ENCODE data around the gene TMTC3.
"Not testable (repeated sequence)": the region's sequence is repeated elsewhere in the genome, so short reads cannot be mapped to it uniquely, and the experiment has no call there.

TMTC3 gene

GRCh38 chr12:88185279-88185678, 43.2 kb downstream of the TMTC3 start:
- Mint-ChIP-seq H3K4me1 (ENCODE audit: low read depth) (no peaks in the 10 kb centered on the region), H3K27ac (no peak overlapping the region), H3K27me3 (no peaks in the 10 kb centered on the region), H3K4me3 (no peak overlapping the region), H3K9me3 (no peaks in the 10 kb centered on the region), H3K36me3 (ENCODE audit: low read depth) (peaks cover 65% of the 10 kb centered on the region)

- Mint-ChIP-seq H3K27ac (no peak overlapping the region), H3K36me3 (ENCODE audit: low read depth) (peaks cover 59% of the 10 kb centered on the region), H3K9me3 (no peaks in the 10 kb centered on the region), H3K27me3 (no peaks in the 10 kb centered on the region), H3K4me3 (no peak overlapping the region), H3K4me1 (ENCODE audit: low read depth) (no peaks in the 10 kb centered on the region)
These were observed 43.9 kb downstream of the TMTC3 start for GRCh38 chr12:88185988-88186387.

GRCh38 chr12:88187571-88187970, 45.5 kb downstream of the TMTC3 start:
- Mint-ChIP-seq H3K4me1 (ENCODE audit: low read depth) (no peaks in the 10 kb centered on the region), H3K4me3 (no peak overlapping the region), H3K27me3 (no peaks in the 10 kb centered on the region), H3K36me3 (ENCODE audit: low read depth) (peaks cover 50% of the 10 kb centered on the region), H3K9me3 (no peaks in the 10 kb centered on the region), H3K27ac (no peak overlapping the region)

GRCh38 chr12:88188180-88188579, 46.1 kb downstream of the TMTC3 start:
- H3K27ac Mint-ChIP-seq = no peak overlapping the region
- H3K36me3 Mint-ChIP-seq (ENCODE audit: low read depth) = peaks cover 44% of the 10 kb centered on the region
- no peaks in the 10 kb centered on the region for H3K27me3 Mint-ChIP-seq
- no peaks in the 10 kb centered on the region for H3K9me3 Mint-ChIP-seq
- H3K4me1 Mint-ChIP-seq (ENCODE audit: low read depth) = no peaks in the 10 kb centered on the region
- no peak overlapping the region for H3K4me3 Mint-ChIP-seq

GRCh38 chr12:88192426-88192825, 50.3 kb downstream of the TMTC3 start:
- H3K4me3 Mint-ChIP-seq = no peak overlapping the region
- no peaks in the 10 kb centered on the region for H3K4me1 Mint-ChIP-seq (ENCODE audit: low read depth)
- H3K27ac Mint-ChIP-seq = no peak overlapping the region
- no peaks in the 10 kb centered on the region for H3K9me3 Mint-ChIP-seq
- no peaks in the 10 kb centered on the region for H3K27me3 Mint-ChIP-seq
- H3K36me3 Mint-ChIP-seq (ENCODE audit: low read depth) = peaks cover 40% of the 10 kb centered on the region

GRCh38 chr12:88194868-88195267, 52.8 kb downstream of the TMTC3 start:
- Mint-ChIP-seq H3K27ac (no peak overlapping the region), H3K27me3 (no peaks in the 10 kb centered on the region), H3K4me1 (ENCODE audit: low read depth) (no peaks in the 10 kb centered on the region), H3K9me3 (no peaks in the 10 kb centered on the region), H3K4me3 (no peak overlapping the region), H3K36me3 (ENCODE audit: low read depth) (peaks cover 28% of the 10 kb centered on the region)

- H3K9me3 Mint-ChIP-seq = peaks cover 7% of the 10 kb centered on the region
- H3K4me3 Mint-ChIP-seq = no peak overlapping the region
- no peak overlapping the region for H3K27ac Mint-ChIP-seq
- H3K27me3 Mint-ChIP-seq = no peaks in the 10 kb centered on the region
- H3K36me3 Mint-ChIP-seq (ENCODE audit: low read depth) = peaks cover 7% of the 10 kb centered on the region
- H3K4me1 Mint-ChIP-seq (ENCODE audit: low read depth) = no peaks in the 10 kb centered on the region
These were observed 57.9 kb downstream of the TMTC3 start for GRCh38 chr12:88200029-88200428.

GRCh38 chr12:88202500-88202899, 60.4 kb downstream of the TMTC3 start:
- Mint-ChIP-seq H3K4me1 (ENCODE audit: low read depth) (no peaks in the 10 kb centered on the region), H3K9me3 (peaks cover 7% of the 10 kb centered on the region), H3K4me3 (no peak overlapping the region), H3K36me3 (ENCODE audit: low read depth) (no peaks in the 10 kb centered on the region), H3K27me3 (no peaks in the 10 kb centered on the region), H3K27ac (no peak overlapping the region)

GRCh38 chr12:88206601-88207000, 64.5 kb downstream of the TMTC3 start:
- peaks cover 21% of the 10 kb centered on the region for H3K9me3 Mint-ChIP-seq
- peaks cover 4% of the 10 kb centered on the region for H3K36me3 Mint-ChIP-seq (ENCODE audit: low read depth)
- H3K27ac Mint-ChIP-seq = no peak overlapping the region
- H3K4me1 Mint-ChIP-seq (ENCODE audit: low read depth) = no peaks in the 10 kb centered on the region
- H3K27me3 Mint-ChIP-seq = peaks cover 2% of the 10 kb centered on the region
- no peak overlapping the region for H3K4me3 Mint-ChIP-seq

GRCh38 chr12:88207921-88208620, 66.0 kb downstream of the TMTC3 start:
- Mint-ChIP-seq H3K27ac (no peak overlapping the region), H3K27me3 (peaks cover 2% of the 10 kb centered on the region), H3K36me3 (ENCODE audit: low read depth) (peaks cover 4% of the 10 kb centered on the region), H3K9me3 (peaks cover 27% of the 10 kb centered on the region), H3K4me1 (ENCODE audit: low read depth) (no peaks in the 10 kb centered on the region), H3K4me3 (no peak overlapping the region)

GRCh38 chr12:88208661-88209060, 66.6 kb downstream of the TMTC3 start:
- Mint-ChIP-seq H3K27me3 (peaks cover 2% of the 10 kb centered on the region), H3K4me3 (no peak overlapping the region), H3K27ac (no peak overlapping the region), H3K4me1 (ENCODE audit: low read depth) (no peaks in the 10 kb centered on the region), H3K9me3 (peaks cover 33% of the 10 kb centered on the region), H3K36me3 (ENCODE audit: low read depth) (peaks cover 4% of the 10 kb centered on the region)

GRCh38 chr12:88210311-88210710, 68.2 kb downstream of the TMTC3 start:
- peaks cover 29% of the 10 kb centered on the region for H3K9me3 Mint-ChIP-seq
- H3K27me3 Mint-ChIP-seq = not testable (repeated sequence)

GRCh38 chr12:88218293-88218692, 76.2 kb downstream of the TMTC3 start:
- Mint-ChIP-seq H3K9me3 (peaks cover 15% of the 10 kb centered on the region), H3K27me3 (no peaks in the 10 kb centered on the region), H3K36me3 (ENCODE audit: low read depth) (no peaks in the 10 kb centered on the region), H3K4me3 (no peak overlapping the region), H3K27ac (no peak overlapping the region), H3K4me1 (ENCODE audit: low read depth) (no peaks in the 10 kb centered on the region)

More at GRCh38 chr12:88210311-88210710, 68.2 kb downstream of the TMTC3 start:
- H3K36me3 Mint-ChIP-seq (ENCODE audit: low read depth); H3K4me1 Mint-ChIP-seq (ENCODE audit: low read depth); H3K4me3 Mint-ChIP-seq; H3K27ac Mint-ChIP-seq: not testable (repeated sequence)

GRCh38 chr12:88219861-88220260, 77.8 kb downstream of the TMTC3 start:
- Mint-ChIP-seq H3K4me1 (ENCODE audit: low read depth) (no peaks in the 10 kb centered on the region), H3K36me3 (ENCODE audit: low read depth) (no peaks in the 10 kb centered on the region), H3K9me3 (peaks cover 12% of the 10 kb centered on the region), H3K4me3 (no peak overlapping the region), H3K27me3 (no peaks in the 10 kb centered on the region), H3K27ac (no peak overlapping the region)

GRCh38 chr12:88223519-88223918, 81.4 kb downstream of the TMTC3 start:
- Mint-ChIP-seq H3K27ac (no peak overlapping the region), H3K36me3 (ENCODE audit: low read depth) (no peaks in the 10 kb centered on the region), H3K4me3 (no peak overlapping the region), H3K9me3 (peaks cover 16% of the 10 kb centered on the region), H3K27me3 (no peaks in the 10 kb centered on the region), H3K4me1 (ENCODE audit: low read depth) (peaks cover 3% of the 10 kb centered on the region)

- Mint-ChIP-seq H3K4me1 (ENCODE audit: low read depth) (peaks cover 3% of the 10 kb centered on the region), H3K9me3 (peaks cover 12% of the 10 kb centered on the region), H3K4me3 (no peak overlapping the region), H3K36me3 (ENCODE audit: low read depth) (no peaks in the 10 kb centered on the region), H3K27ac (no peak overlapping the region), H3K27me3 (no peaks in the 10 kb centered on the region)
These were observed 83.7 kb downstream of the TMTC3 start for GRCh38 chr12:88225776-88226175.
